HG03378 (cell line): ENCODE measurements around the gene BHLHE23.

Source experiments
- ATAC-seq: cut with Tn5 transposase; IDR thresholded peaks from one replicate; pipeline ENCODE4 v1.9.1; 2021; ENCODE audit warnings: mild to moderate bottlenecking, moderate library complexity; ENCODE audit not compliant: unreplicated experiment

Gene BHLHE23

DNA sequence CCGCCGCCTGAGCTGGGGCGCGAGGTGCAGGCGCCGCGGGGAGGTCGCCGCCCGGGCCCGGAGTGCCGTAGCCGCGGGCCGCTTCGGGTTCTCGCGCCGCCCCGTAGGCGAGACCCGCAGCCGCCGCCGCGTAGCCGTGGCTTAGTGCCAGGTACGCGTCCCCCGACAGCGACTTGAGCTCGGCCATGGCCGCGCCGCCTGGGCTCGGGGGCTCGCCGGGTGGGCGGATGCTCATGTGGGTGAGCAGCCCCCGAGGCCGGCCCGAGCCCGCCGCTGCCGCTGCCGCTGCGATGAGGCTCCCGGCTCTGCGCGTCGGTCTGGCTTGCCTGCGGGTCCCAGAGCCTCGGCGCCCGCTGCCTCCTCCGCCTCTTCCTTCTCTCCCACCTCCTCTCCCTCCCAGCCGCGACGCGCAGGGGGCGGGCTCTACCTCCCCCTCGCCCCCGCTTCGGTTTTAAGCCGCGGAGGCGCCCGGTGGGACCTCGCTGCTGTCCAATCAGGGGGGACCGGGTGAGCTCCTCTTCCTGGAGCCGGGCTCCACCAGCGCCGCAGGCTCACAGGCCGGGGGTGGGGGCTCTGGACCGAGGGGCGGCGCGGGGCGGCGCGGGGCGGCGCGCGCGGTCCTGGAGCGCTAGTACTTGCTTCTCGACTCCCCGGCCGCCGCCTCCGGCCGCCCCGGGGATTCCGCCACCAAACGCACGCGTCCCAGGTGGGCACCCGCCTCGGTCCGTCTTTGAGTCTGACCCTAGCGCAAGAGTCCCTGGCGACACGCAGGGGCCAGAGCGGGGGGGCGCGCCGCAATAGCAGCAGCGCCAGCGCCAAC, at the start of gene BHLHE23:
Gene BHLHE23, minus strand, starts transcription at position 425 of the 820 bp plus-strand sequence. Its CDS starts 190 bp downstream, at position 235.
- no peak for ATAC-seq

DNA sequence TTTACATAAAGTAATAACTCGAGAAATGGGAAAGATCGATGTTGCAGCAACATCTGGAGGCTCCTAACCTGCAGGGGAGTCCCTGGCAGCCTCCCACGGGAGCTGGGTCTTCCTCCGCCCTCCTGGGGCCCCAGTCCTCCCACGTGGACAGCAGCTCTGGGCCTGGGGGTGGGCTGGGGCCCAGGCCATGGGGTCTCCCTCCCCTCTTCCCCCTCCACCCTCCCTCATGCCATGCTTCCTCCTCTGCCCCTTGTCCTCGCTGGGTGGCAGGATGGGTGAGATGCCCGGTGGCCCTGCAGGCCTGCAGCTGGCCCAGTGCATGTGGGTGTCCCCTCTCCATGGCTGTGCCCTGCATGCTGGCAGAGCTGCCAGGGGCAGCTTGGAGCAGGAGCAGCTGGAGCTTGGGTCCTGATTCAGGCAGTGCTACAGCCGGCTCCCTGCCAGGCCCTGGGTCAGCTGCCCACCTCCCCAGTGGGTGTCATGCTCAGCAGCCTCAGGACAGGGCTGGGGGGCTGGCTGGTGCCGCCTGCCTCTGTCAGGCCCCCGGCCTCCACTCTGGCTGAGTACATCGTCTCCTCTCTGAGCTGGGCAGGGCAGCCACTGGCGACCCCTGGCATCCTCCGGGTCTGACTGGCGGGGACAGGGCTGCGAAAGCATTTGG, 48.9 kb upstream of the BHLHE23 start:
- no peak for ATAC-seq

DNA sequence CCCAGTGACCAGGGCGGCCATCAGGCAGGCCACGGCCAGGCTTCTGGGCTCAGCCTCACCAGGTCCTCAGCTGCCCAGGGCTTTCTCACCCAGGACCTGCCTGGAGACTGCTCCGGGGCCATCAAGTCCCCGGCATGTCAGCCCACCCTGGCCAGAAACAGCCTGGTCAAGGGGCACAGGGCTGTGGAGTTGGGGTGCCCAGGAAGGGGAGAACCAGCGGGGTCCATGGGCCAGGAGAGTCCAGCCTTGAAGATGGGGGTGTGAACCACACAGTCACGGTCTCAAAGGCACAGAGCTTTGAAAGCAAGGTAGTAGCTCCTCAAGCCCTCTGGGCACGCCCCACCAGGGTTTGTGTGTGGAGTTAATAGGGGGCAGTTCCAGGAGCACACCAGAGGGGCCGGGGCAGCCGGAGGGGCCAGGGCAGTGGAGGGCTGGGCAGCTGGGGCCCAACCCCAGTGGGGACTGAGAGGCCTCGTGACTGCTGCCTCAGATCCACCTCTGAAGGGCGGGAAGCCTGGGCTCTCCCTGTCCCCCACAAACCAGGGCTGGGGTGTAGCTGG, 48.0 kb upstream of the BHLHE23 start:
- ATAC-seq, result no peak

DNA sequence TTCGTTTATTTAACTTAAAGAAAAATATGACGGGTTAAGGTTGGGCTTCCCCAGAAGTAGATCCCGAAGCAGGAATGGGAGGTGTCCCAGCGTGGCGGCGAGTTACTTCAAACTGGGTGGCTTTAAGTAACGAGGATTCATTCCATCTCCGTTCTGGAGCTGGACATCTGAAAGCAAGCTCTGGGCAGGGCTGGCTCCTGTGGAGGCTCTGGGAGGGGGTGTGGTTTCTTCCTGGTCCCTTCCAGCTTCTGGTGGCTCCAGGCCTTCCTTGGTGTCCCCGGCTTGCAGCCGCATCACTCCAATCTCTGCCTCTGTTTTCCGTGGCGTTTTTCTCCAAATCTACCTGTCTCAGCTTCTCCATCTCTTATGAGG, 47.3 kb upstream of the BHLHE23 start:
- no peak for ATAC-seq

DNA sequence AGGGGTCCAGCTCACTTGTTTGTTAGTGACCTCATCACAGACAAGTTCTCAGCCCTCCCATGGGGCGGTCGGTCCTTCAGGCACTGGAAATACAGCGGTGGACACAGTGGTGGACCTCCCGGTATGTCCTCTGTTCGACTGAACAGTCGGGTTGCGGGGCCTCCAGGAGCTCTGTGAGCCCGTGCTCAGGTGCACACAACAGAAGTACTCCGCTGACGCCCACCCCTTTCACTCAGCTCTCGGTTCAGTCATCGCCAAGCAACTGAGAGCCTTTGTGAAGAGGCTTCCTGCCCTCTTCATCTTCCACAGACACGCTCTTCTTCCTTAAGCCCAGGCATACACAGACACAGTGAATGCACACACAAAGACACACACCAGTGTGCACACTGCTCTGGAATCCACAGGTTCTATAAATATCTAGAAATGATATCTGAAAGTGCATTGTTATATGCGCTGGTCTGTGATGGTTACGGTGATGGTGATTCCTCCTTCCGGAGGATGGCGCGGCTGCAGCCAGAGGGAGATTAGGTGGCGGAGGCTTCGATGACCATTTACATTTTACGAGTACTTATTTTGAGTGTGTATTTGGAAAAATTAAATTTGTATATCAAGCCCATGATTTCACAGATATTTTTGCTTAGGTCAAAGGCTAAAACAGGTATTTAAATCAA, 46.8 kb upstream of the BHLHE23 start:
- no peak for ATAC-seq

DNA sequence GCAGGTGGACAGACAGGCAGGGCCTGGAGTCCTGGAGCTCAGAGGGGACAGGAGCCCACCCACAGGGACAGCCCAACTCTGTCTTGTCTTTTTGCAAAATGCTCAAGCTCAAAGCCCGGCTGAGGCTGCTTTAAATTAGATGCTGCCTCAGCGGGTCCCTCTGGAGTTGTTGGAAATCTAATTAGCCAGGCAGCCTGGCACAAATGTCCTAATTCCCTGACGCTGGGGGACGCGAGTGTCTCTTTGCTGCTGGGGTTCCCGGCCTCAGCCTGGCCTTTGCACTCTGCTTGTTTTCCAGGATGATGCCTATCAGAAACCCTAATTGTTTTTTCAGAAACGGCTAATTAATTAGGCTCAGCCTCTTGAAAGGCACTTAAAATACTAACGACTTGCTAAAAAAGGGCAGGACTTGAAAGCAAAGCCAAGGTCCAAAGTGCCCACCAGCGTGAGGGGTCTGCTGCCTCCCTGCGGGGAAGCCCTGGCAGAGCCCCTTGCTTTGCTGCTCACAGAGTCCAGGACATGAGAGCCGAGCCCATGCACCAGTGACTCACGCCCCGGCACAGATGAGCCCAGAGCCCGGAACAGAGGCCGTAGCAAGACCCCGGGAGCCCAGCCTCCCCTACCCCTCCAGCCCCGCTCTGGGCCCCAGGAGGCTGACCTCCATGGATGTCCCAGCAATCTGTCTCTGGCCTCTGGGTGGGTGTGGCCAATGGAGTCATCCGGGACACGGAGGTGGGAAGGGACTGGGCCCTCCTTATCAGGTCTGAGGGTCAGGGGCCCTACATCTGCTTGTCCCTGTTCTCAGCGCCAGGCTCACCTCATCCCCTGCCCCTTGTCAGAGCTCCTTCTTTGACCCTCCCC, 46.0 kb upstream of the BHLHE23 start:
- no peak for ATAC-seq

DNA sequence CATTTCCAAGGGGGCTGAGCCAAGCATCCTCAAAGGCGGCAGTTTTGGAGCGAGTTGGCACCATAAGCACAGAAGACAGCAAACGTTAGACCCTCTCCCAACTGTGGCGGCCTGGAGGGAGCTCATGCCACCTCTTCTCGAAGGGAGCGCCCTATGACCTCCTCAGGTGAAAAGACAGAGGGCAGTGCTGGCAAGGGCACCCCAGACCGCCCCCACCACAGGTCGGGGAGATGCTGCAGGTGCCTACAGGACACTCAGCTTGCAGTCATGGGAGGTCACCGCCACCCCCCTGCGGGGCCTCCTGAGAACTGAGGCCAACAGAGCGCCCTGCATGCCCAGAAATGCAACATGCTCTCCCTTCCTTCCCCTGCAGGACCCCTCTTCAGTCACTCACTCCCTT, 45.1 kb upstream of the BHLHE23 start:
- no peak for ATAC-seq

DNA sequence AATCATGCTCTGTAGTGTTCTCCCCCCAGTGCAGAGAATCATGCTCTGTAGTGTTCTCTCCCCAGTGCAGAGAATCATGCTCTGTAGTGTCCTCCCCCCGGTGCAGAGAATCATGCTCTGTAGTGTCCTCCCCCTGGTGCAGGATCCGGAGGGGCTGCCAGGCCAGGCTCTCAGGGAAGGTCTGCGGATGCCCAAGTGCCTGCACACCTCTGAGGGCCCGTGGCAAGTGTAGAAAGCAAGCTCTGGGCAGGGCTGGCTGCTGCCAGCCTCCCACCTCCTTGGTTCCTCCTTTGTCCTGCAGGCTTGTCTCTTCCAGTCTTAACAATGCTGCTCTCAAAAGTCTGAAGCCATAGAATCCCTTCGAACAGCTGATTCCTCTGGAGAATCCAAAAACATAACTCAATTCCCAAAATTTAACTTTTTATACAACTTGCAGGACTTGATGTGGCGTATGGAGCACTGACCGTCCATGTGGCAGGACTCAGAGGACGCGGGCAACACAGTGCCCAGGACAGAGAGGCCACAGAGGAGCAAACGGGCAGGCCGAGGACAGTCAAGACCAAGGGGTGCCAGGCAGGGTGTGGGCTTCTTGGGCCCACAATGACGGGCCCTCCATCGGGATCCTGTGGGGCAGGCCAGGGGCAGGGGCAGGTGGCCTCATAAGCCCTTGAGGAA, 44.6 kb upstream of the BHLHE23 start:
- no peak for ATAC-seq

DNA sequence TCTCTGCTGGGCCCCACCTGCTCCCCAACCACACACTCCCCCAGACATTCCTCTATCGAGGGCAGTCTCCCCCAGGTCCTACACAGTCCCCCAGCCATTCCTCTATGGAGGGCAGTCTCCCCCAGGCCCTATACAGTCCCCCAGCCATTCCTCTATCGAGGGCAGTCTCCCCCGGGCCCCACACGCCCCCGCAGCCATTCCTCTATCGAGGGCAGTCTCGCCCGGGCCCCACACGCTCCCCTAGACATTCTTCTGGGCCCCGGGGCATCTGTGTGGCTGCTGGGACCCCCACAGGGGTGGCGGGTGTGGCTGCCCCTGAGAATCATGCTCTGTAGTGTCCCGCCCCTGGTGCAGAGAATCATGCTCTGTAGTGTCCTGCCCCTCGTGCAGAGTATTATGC, 43.6 kb upstream of the BHLHE23 start:
- ATAC-seq, result no peak

DNA sequence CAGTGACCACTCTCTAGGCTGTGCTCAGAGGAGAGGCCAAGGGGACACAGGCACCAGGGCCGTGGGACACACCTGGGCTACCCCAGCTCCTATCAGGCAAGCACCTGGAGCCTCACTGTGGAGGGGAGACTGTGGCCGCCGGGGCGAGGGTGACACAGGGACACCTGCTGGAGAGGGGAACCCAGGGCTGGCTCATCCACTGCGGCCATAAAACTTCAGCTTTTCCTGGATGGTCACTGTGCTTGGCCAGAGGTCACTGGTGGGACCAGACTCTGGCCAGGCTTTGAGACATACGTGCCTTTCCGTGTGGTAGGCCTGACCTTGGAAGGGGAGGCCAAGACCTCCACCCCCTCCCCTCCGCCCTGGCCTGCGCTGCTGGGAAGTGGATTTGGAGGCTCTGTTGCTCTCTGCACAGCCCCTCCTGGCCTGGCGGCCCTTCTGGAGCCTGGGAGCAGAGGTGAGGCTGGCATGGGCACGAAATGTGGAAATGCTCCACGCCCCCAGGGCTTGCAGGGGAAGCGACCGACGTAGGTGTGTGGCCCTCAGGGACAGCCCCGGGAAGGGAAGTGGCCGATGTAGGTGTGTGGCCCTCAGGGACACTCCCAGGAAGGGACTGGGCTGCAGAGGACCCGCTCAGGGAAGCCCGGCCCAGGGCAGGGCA, 42.9 kb upstream of the BHLHE23 start:
- no peak for ATAC-seq

DNA sequence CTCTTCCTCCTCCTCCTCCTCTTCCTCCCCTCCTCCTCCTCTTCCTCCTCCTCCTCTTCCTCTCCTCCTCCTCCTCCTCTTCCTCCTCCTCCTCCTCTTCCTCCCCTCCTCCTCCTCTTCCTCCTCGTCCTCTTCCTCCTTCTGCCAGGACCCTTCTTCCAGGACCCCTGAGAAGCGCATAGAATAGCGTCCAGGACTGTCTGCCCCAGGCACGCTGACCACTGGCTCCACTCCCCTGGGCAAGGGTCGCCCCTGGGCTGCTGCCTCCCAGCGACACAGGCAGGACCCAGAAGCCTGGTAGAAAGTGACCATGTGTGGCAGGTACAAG, 42.4 kb upstream of the BHLHE23 start:
- no peak for ATAC-seq

DNA sequence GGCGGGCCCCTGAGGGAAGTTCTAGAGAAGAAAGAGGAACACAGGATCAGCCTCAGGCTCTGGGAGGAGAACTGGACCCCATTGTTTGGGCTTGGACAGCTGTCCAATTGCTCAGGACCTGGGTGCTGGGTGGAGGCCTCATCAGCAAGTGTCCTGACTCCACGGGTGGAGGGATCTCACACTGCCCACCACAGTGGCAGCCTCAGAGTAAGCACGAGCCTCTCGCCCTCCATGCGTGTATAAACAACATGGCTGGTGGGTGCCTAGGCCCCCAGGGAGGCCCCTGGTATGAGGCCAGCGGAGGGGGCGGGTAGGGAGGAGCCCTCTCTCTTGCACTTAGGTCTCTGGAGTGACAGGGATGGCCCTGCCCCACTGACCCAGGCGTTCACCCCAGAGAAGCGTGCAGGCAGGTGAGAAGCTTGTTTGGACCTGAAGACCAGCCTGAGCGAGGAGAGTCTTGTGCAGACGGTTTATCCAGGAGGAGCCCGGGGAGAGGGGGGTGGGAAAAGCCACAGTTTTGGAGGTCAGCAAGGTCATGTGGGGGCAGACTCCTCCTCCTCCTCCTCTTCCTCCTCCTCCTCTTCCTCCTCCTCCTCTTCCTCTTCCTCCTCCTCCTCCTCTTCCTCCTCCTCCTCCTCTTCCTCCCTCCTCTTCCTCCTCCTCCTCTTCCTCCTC, 41.9 kb upstream of the BHLHE23 start:
- no peak for ATAC-seq

DNA sequence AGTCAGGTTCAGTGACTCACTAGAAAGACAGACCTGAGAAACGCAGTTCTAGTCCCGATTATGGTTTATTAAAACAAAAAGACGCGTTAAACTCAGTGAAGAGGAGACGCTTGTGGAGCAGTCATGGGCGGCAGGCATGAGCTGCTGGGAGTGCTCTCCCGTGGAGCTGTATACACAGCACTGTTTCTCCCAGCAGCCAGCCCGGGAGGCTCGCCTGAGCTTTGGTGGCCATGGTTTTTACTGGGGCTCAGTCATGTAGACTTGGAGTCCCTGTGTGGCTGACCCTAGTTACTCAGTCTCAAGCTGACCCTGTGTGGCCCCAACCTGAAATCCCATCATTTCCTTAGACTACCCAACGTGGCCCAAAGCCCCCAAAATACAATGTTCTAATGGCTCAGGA, 41.2 kb upstream of the BHLHE23 start:
- ATAC-seq, result no peak

DNA sequence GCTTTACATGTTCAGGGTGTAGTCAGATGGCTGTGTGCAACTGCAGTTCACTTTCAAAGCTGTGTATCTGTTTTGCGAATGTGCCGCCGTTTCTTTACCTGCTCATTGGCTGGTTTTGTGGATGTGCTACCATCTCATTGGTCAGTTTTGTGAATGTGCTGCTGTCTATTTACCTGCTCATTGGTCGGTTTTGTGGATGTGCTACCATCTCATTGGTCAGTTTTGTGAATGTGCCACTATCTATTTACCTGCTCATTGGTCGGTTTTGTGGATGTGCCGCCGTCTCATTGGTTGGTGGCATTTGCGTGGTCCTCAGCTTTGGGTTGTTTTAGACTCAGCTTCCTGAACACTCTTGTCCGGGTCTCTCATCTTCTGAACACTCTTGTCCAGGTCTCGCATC, 40.5 kb upstream of the BHLHE23 start:
- no peak for ATAC-seq

DNA sequence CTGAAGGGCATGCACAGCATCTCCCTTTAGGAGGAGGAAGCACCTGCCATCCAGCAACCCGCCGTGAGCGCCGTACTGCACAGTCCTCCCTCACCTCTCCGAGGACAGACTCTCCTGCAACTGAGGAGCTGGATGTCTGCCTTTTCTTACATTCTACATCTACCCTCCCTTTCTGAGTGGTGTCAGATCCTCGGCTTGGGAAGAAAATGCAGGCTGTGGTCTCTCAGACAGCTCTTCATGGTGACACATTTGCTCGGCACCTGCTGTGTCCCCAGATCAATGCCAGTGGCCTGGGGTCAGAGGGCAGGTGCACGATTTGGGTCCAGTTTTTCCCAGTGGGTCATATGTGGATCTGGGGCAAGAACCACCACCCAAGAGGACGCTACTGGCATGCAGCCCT, 40.1 kb upstream of the BHLHE23 start:
- ATAC-seq, result no peak

DNA sequence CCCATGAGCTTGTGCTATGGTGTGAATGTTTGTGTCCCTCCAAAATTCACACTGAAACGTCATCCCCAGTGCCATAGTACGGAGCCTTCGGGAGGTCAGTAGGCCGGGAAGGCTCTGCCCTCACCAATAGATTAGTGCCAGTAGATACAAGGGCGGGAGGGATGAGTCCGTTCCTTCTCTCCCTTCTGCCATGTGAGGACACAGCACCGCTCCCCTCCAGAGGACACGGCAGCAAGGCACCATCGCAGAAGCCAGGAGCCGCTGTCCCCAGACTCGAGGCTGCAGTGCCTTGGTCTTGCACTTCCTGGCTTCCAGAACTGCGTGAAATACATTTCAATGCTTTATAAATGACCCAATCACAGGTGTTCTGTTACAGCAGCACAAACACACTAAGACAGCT, 39.2 kb upstream of the BHLHE23 start:
- ATAC-seq, result no peak

DNA sequence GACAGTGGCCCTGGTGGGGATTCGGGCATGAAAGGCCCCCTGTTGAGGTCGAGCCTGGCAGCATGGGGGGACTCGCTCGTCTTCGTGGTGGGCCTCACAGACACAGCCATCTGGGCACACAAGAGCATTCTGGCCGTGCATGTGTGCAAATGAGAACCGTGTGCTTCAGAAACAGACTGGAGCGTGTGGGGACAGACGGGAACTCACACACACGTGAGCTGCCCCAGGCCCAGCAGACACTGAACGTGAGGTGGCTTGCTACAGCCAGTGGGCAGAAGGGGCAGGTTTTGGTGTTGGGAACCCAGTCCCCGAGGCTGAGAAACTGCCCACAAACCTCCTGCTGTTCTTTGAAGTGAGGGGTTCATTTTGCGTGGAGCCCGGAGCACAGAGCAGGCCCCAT, 38.6 kb upstream of the BHLHE23 start:
- no peak for ATAC-seq

DNA sequence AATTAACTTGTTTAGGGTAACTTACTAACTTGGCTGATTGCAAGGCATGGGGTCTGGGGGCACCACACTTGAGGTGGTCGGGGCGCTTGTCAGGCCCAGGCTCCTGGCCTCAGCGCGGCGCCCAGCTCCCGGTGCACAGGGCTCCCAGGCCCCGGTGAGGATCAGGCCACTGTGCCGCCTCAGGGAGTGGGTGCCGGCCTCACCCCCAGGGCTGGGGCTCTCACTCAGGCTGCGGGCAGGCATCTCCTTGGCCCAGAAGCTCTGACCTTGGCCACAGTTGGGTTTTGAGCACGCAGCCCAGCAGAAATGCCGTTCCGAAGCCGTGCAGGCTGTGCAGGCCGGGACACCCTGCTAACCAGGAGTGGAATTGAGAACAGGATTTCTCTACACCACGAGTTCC, 37.8 kb upstream of the BHLHE23 start:
- ATAC-seq, result no peak

DNA sequence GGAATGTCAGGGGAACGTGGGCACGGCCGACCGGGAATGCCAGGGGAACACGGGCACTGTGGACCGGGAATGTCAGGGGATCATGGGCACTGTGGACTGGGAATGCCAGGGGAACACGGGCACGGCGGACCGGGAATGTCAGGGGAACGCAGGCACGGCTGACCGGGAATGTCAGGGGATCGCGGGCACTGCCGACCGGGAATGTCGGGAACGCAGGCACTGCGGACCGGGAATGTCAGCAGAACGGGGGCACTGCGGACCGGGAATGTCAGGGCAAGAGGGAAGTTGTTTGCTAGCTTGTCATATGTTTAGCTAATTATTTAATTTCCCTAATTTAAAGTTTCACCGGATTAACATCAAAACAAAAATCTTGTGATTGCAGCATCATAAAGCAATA, 37.4 kb upstream of the BHLHE23 start:
- ATAC-seq, result no peak
